HCT116 (cell line): ENCODE data around the gene LMNTD1. TPM values are rescaled to one million over a fixed set of nuclear protein-coding genes. Genes with fewer than 3 reads are reported as not detected.

ENCODE experiments used
- ATAC-seq: fragments of 200-7000 bp; cut with Tn5 transposase; 2 replicates; pipeline ENCODE4 v1.9.1; 2020; ENCODE audit warnings: mild to moderate bottlenecking, moderate library complexity
- BruUV-seq: library from RNA; stranded (reverse); fragments of 400-500 nt; replicated peaks from 2 replicates; lab custom pipeline; 2021; lab: Mats Ljungman, UMichigan
- CTCF ChIA-PET: fragments of 300-600 bp; sonication (Branson Sonifier 250); formaldehyde crosslinking; loops from one replicate; lab custom pipeline; 2021; ENCODE audit warnings: antibody characterized with exemption; lab: Charles Lee
- POLR2A ChIA-PET: fragments of 300-600, 350-600 bp; sonication (Branson Sonifier 250); formaldehyde crosslinking; loops from one replicate; lab custom pipeline; 2021; ENCODE audit warnings: antibody characterized with exemption; lab: Charles Lee
- RAD21 ChIA-PET, 2 experiments: fragments of 300-600 bp; sonication (Branson Sonifier 250); formaldehyde crosslinking; loops; one replicate each; lab custom pipeline; 2023; ENCODE audit warnings: low total read pairs in 2 of 2; ENCODE audit not compliant: uncharacterized antibody in 2 of 2, unreplicated experiment in 2 of 2, low non-redundant PET in 1 of 2; lab: Charles Lee
- DNase-seq: peaks from one replicate; pipeline ENCODE4 v3.0.0-alpha.2; 2010; ENCODE audit warnings: low read depth, low spot score
- H2AFZ ChIP-seq: fragments of 200-600 bp; shearing (Covaris generic), sonication (generic); 2 replicates; pipeline ENCODE4 v1.6.1; 2017; ENCODE audit warnings: low read depth, mixed run types, mixed read lengths, antibody characterized with exemption, low read length; ENCODE audit not compliant: poor library complexity, severe bottlenecking
- H3K27ac ChIP-seq: 2 replicates; pipeline ENCODE4 v1.5.1; 2012; ENCODE audit warnings: low read depth, low read length
- H3K27me3 ChIP-seq: fragments of 200-600 bp; sonication (generic); 2 replicates; pipeline ENCODE4 v1.6.1; 2016; ENCODE audit warnings: mixed run types, low read length, mixed read lengths; ENCODE audit not compliant: insufficient read depth
- H3K36me3 ChIP-seq, 2 experiments: fragments of 200-500 bp in 1 of 2; fragments of 200-600 bp in 1 of 2; sonication (Bioruptor generic) in 1 of 2; sonication (generic) in 1 of 2; 2 replicates each; pipeline versions ENCODE4 v1.5.1 to v1.6.1; 2014 to 2016; ENCODE audit warnings: low read length in 2 of 2, inconsistent platforms in 1 of 2, mixed read lengths in 1 of 2, mixed run types in 1 of 2; ENCODE audit not compliant: insufficient read depth in 2 of 2, control insufficient read depth in 1 of 2
- H3K4me1 ChIP-seq, 2 experiments: fragments of 200-600 bp in 1 of 2; sonication (generic) in 1 of 2; 2 replicates each; pipeline versions ENCODE4 v1.5.1 to v1.6.1; 2012 to 2017; ENCODE audit warnings: low read length in 2 of 2, inconsistent platforms in 1 of 2, mild to moderate bottlenecking in 1 of 2, mixed read lengths in 1 of 2, mixed run types in 1 of 2, moderate library complexity in 1 of 2; ENCODE audit not compliant: insufficient read depth in 2 of 2, control insufficient read depth in 1 of 2
- H3K4me2 ChIP-seq: fragments of 200-600 bp; sonication (generic); 2 replicates; pipeline ENCODE4 v1.6.1; 2017; ENCODE audit warnings: mixed run types, low read length, mixed read lengths
- H3K4me3 ChIP-seq, 2 experiments: fragments of 200-600 bp in 1 of 2; sonication (generic) in 1 of 2; replicated peaks in 1 of 2; 2 replicates each; pipeline ENCODE4 v1.5.1; 2011 to 2016; ENCODE audit warnings: low read length in 2 of 2, control low read depth in 1 of 2, low read depth in 1 of 2, mild to moderate bottlenecking in 1 of 2, mixed read lengths in 1 of 2, mixed run types in 1 of 2
- H3K79me2 ChIP-seq: fragments of 200-600 bp; sonication (generic); 2 replicates; pipeline ENCODE4 v1.6.1; 2017; ENCODE audit warnings: mild to moderate bottlenecking, mixed run types, low read length, moderate library complexity, mixed read lengths; ENCODE audit not compliant: insufficient read depth
- H3K9ac ChIP-seq: fragments of 200-600 bp; sonication (generic); 2 replicates; pipeline ENCODE4 v1.6.1; 2016; ENCODE audit warnings: low read length, mixed read lengths
- H3K9me2 ChIP-seq: fragments of 200-600 bp; sonication (generic), shearing (Covaris generic); 2 replicates; pipeline ENCODE4 v1.6.1; 2017; ENCODE audit warnings: mixed run types, mild to moderate bottlenecking, moderate library complexity; ENCODE audit not compliant: insufficient read depth
- H3K9me3 ChIP-seq, 2 experiments: fragments of 200-500 bp in 1 of 2; fragments of 200-600 bp in 1 of 2; sonication (Bioruptor generic) in 1 of 2; sonication (generic) in 1 of 2; 2 replicates each; pipeline ENCODE4 v1.6.1; 2014 to 2017; ENCODE audit warnings: low read length in 2 of 2, mixed read lengths in 2 of 2, inconsistent platforms in 1 of 2, low read depth in 1 of 2, mild to moderate bottlenecking in 1 of 2, mixed run types in 1 of 2, moderate library complexity in 1 of 2; ENCODE audit not compliant: control insufficient read depth in 1 of 2, insufficient read depth in 1 of 2
- H4K20me1 ChIP-seq: fragments of 200-600 bp; sonication (generic), shearing (Covaris generic); 2 replicates; pipeline ENCODE4 v1.6.1; 2017; ENCODE audit warnings: mixed run types, mild to moderate bottlenecking, moderate library complexity; ENCODE audit not compliant: insufficient read depth
- ATF3 ChIP-seq: IDR thresholded peaks from 2 replicates; pipeline ENCODE4 v1.6.1; 2012
- CBX3 ChIP-seq: IDR thresholded peaks from 2 replicates; pipeline ENCODE4 v1.6.1; 2012; ENCODE audit warnings: low read depth
- CTCF ChIP-seq, 3 experiments: fragments of 200-600 bp in 1 of 3; sonication (generic) in 1 of 3; IDR thresholded peaks in 2 of 3; conservative IDR thresholded peaks in 1 of 3; 2 replicates each; pipeline ENCODE4 v1.5.1; 2012 to 2017; ENCODE audit warnings: low read depth in 2 of 3, low read length in 2 of 3, antibody characterized with exemption in 1 of 3, borderline replicate concordance in 1 of 3, control low read depth in 1 of 3, mild to moderate bottlenecking in 1 of 3, mixed read lengths in 1 of 3, mixed run types in 1 of 3, moderate library complexity in 1 of 3; ENCODE audit not compliant: insufficient read depth in 1 of 3
- EZH2phosphoT487 ChIP-seq: fragments of 200-600 bp; IDR thresholded peaks from 2 replicates; pipeline ENCODE4 v1.6.1; 2018; ENCODE audit warnings: antibody characterized with exemption, borderline replicate concordance
- MAX ChIP-seq: IDR thresholded peaks from 2 replicates; pipeline ENCODE4 v1.6.1; 2012
- POLR2AphosphoS5 ChIP-seq: IDR thresholded peaks from 2 replicates; pipeline ENCODE4 v1.6.1; 2011; ENCODE audit warnings: mild to moderate bottlenecking, low read depth, low read length, moderate library complexity
- RAD21 ChIP-seq: IDR thresholded peaks from 2 replicates; pipeline ENCODE4 v1.6.1; 2012; ENCODE audit warnings: low read depth, mild to moderate bottlenecking
- SIN3A ChIP-seq: IDR thresholded peaks from 2 replicates; pipeline ENCODE4 v1.6.1; 2012; ENCODE audit warnings: low read depth
- SP1 ChIP-seq: IDR thresholded peaks from 2 replicates; pipeline ENCODE4 v1.6.1; 2012; ENCODE audit warnings: low read depth
- TCF7L2 ChIP-seq: IDR thresholded peaks from 2 replicates; pipeline ENCODE4 v1.7.0; 2011; ENCODE audit warnings: borderline replicate concordance, inconsistent platforms; ENCODE audit not compliant: insufficient read depth, insufficient read length; ENCODE audit errors: extremely low read depth
- ZNF274 ChIP-seq: fragments of 200-500 bp; sonication (Bioruptor generic); IDR thresholded peaks from 2 replicates; pipeline ENCODE4 v1.6.1; 2014; ENCODE audit warnings: mild to moderate bottlenecking, low read depth, low read length, inconsistent platforms
- intact Hi-C: fragments of 100-400 bp; cut with micrococcal nuclease; formaldehyde crosslinking; loops from 2 replicates; pipeline ENCODE4 v1.10.0; 2022
- total RNA-seq: library from RNA; stranded (reverse); gene quantifications from one replicate; pipeline ENCODE4 v1.2.1, GENCODE V29; 2021; ENCODE audit not compliant: unreplicated experiment

The LMNTD1 gene
- total RNA-seq, 1 experiment from 2014 or later: not detected

GRCh38 chr12:25585021-25585523 lies 32.0 kb upstream of the LMNTD1 start:
- RAD21 ChIA-PET: no interaction called here
- no peaks in the 10 kb centered on the region for H3K36me3 ChIP-seq
- no peak for DNase-seq
- intact Hi-C loops: loop anchor here (10.0 kb wide), 1 partner anchor 430 kb away; no protein-coding TSS in a partner anchor
- no peak overlapping the region for H3K9ac ChIP-seq
- no peak overlapping the region for H3K4me3 ChIP-seq
- CTCF ChIA-PET: no interaction called here
- no peaks in the 10 kb centered on the region for H3K4me1 ChIP-seq
- H3K27ac ChIP-seq: no peak overlapping the region
- no TSS peak for BruUV-seq
- no peaks in the 10 kb centered on the region for H3K9me3 ChIP-seq
- POLR2A ChIA-PET: no interaction called here
- no peak overlapping the region for H3K4me2 ChIP-seq
- no peaks in the 10 kb centered on the region for H3K27me3 ChIP-seq
- H3K9me2 ChIP-seq: no peaks in the 10 kb centered on the region
- H4K20me1 ChIP-seq: no peaks in the 10 kb centered on the region
- no peak for ATAC-seq
- no peaks in the 10 kb centered on the region for H3K79me2 ChIP-seq
- no peak overlapping the region for H2AFZ ChIP-seq
- TF ChIP-seq POLR2AphosphoS5 (no peak), EZH2phosphoT487 (no peak), ZNF274 (no peak)

GRCh38 chr12:25584596-25584995 lies 31.5 kb upstream of the LMNTD1 start:
- Histone ChIP-seq H2AFZ (no peak overlapping the region), H3K79me2 (no peaks in the 10 kb centered on the region), H4K20me1 (no peaks in the 10 kb centered on the region), H3K9me3 (no peaks in the 10 kb centered on the region), H3K9me2 (no peaks in the 10 kb centered on the region), H3K9ac (no peak overlapping the region), H3K27me3 (no peaks in the 10 kb centered on the region), H3K4me3 (no peak overlapping the region), H3K27ac (no peak overlapping the region), H3K4me2 (no peak overlapping the region)
- intact Hi-C loops: loop anchor here (10.0 kb wide), 1 partner anchor 430 kb away; no protein-coding TSS in a partner anchor
- CTCF ChIA-PET: no interaction called here
- BruUV-seq: no TSS peak
- ATAC-seq: no peak
- POLR2A ChIA-PET: no interaction called here
- RAD21 ChIA-PET: no interaction called here
- TF ChIP-seq TCF7L2 (no peak), RAD21 (no peak), CBX3 (no peak), CTCF (IDR thresholded peaks at IDR 0.05 in 2 of 3, conservative IDR thresholded peaks at IDR 0.05 in 1 of 3; ENCODE audit: borderline replicate concordance in 1 of 3, insufficient read depth in 1 of 3, low read depth in 2 of 3, low read length in 2 of 3) (no peak), ATF3 (no peak), MAX (no peak), SP1 (no peak), SIN3A (no peak)
- TF ChIP-seq, all 23 proteins: peak for 0
- no peak for DNase-seq
- Histone ChIP-seq H3K4me1 (no peaks in the 10 kb centered on the region), H3K36me3 (no peaks in the 10 kb centered on the region)
